Upper lobe of right lung (tissue), 1 donor: ENCODE results near the gene SNTG2. TPM values are rescaled to one million over a fixed set of nuclear protein-coding genes. Genes with fewer than 3 reads are reported as not detected.

Source experiments
- ATAC-seq: fragments of 200-7000 bp; cut with Tn5 transposase; one replicate; pipeline ENCODE4 v1.9.1; 2020; ENCODE audit warnings: mild to moderate bottlenecking, moderate library complexity
- DNase-seq: peaks from one replicate; pipeline ENCODE4 v3.0.0-alpha.2; 2020
- H3K27ac ChIP-seq: fragments of 200-600 bp; one replicate; pipeline ENCODE4 v1.8.0; 2022
- H3K27me3 ChIP-seq: fragments of 200-600 bp; one replicate; pipeline ENCODE4 v1.8.0; 2022; ENCODE audit warnings: mild to moderate bottlenecking
- H3K36me3 ChIP-seq: fragments of 200-600 bp; one replicate; pipeline ENCODE4 v1.8.0; 2022
- H3K4me1 ChIP-seq: fragments of 200-600 bp; one replicate; pipeline ENCODE4 v1.8.0; 2022
- H3K4me3 ChIP-seq: fragments of 200-600 bp; one replicate; pipeline ENCODE4 v1.8.0; 2022; ENCODE audit warnings: mild to moderate bottlenecking
- H3K9me3 ChIP-seq: fragments of 200-600 bp; one replicate; pipeline ENCODE4 v1.8.0; 2022
- CTCF ChIP-seq: fragments of 200-600 bp; IDR thresholded peaks from one replicate; pipeline ENCODE4 v1.8.0; 2022; ENCODE audit warnings: antibody characterized with exemption
- intact Hi-C: fragments of 100-400 bp; cut with DNase I; formaldehyde crosslinking; loops from one replicate; pipeline ENCODE4 v1.11.0; 2022
- total RNA-seq: library from RNA; stranded (reverse); fragmentation: NEBNext Ultra II Directional; extraction: Animal tissue kit (Norgen Biotek cat#: 25700); gene quantifications from one replicate; pipeline ENCODE4 v1.2.1, GENCODE V29; 2021
- donor health status: DM: no; HTN: yes; CAD: no; lungs with severe emphysema.

The SNTG2 gene
- total RNA-seq, 1 donor from 2014 or later = 3.6 TPM

- ATAC-seq = peak; percentile 24
- Histone ChIP-seq H3K36me3 (no peaks in the 10 kb centered on the region), H3K4me1 (no peaks in the 10 kb centered on the region), H3K9me3 (no peaks in the 10 kb centered on the region), H3K4me3 (no peak overlapping the region), H3K27ac (no peak overlapping the region), H3K27me3 (no peaks in the 10 kb centered on the region)
- DNase-seq = no peak
- TF ChIP-seq CTCF = no peak
- intact Hi-C loops = no loop called here
Observed at GRCh38 chr2:1283020-1283801, 332.6 kb downstream of the SNTG2 start.

- intact Hi-C loops = no loop called here
- H3K4me1 ChIP-seq = no peaks in the 10 kb centered on the region
- H3K9me3 ChIP-seq = no peaks in the 10 kb centered on the region
- no peaks in the 10 kb centered on the region for H3K27me3 ChIP-seq
- no peak overlapping the region for H3K27ac ChIP-seq
- ATAC-seq (no peak), DNase-seq (no peak)
- TF ChIP-seq CTCF = no peak
- no peaks in the 10 kb centered on the region for H3K36me3 ChIP-seq
- H3K4me3 ChIP-seq = no peak overlapping the region
Observed at GRCh38 chr2:1283871-1284270, 333.2 kb downstream of the SNTG2 start.

GRCh38 chr2:1286929-1287328 is 336.3 kb downstream of the SNTG2 start:
- ATAC-seq = no peak
- no peaks in the 10 kb centered on the region for H3K36me3 ChIP-seq
- no peaks in the 10 kb centered on the region for H3K27me3 ChIP-seq
- no peak overlapping the region for H3K27ac ChIP-seq
- DNase-seq = no peak
- intact Hi-C loops = no loop called here
- H3K9me3 ChIP-seq = no peaks in the 10 kb centered on the region
- no peaks in the 10 kb centered on the region for H3K4me1 ChIP-seq
- no peak overlapping the region for H3K4me3 ChIP-seq
- TF ChIP-seq CTCF = no peak

- H3K4me1 ChIP-seq = no peaks in the 10 kb centered on the region
- no peak overlapping the region for H3K4me3 ChIP-seq
- no peak for TF ChIP-seq CTCF
- no peaks in the 10 kb centered on the region for H3K9me3 ChIP-seq
- no peak for DNase-seq
- intact Hi-C loops = no loop called here
- no peaks in the 10 kb centered on the region for H3K27me3 ChIP-seq
- no peaks in the 10 kb centered on the region for H3K36me3 ChIP-seq
- ATAC-seq = no peak
- no peak overlapping the region for H3K27ac ChIP-seq
Observed at GRCh38 chr2:1287427-1287826, 336.8 kb downstream of the SNTG2 start.

GRCh38 chr2:1294900-1295299 is 344.3 kb downstream of the SNTG2 start:
- H3K36me3 ChIP-seq = no peaks in the 10 kb centered on the region
- no peak for TF ChIP-seq CTCF
- ATAC-seq (no peak), DNase-seq (no peak)
- H3K27me3 ChIP-seq = no peaks in the 10 kb centered on the region
- no peaks in the 10 kb centered on the region for H3K4me1 ChIP-seq
- no peaks in the 10 kb centered on the region for H3K9me3 ChIP-seq
- H3K27ac ChIP-seq = no peak overlapping the region
- intact Hi-C loops = no loop called here
- H3K4me3 ChIP-seq = no peak overlapping the region
